Measurements from ENCODE around the gene CRTC1. TPM values are rescaled to one million over a fixed set of nuclear protein-coding genes. Genes with fewer than 3 reads are reported as not detected.

Gene CRTC1
- total and polyA plus RNA-seq, 9 of the 15 experiments (the other 6 are each of a cell fraction or from before 2014, with no cell fraction given) = 0.25 to 3.8 (median 1.2) TPM; not detected in 2

GRCh38 chr19:18729933-18730530 is 46.6 kb downstream of the CRTC1 start:
- H3K9ac ChIP-seq (ENCODE audit: insufficient read depth in 1 of 2, low read depth in 2 of 2, low read length in 2 of 2) = peak overlapping the region in 1 of 2 experiments; percentile 40; a peak in 1 of 4 replicates
- CTCF ChIA-PET (ENCODE audit: low intra/inter-chr PET ratio) = no interaction called here
- H3K27me3 ChIP-seq (ENCODE audit: control insufficient read depth in 2 of 2, insufficient read depth in 2 of 2, low read length in 2 of 2) = no peaks in the 10 kb centered on the region
- H3K36me3 ChIP-seq (ENCODE audit: control insufficient read depth, insufficient read depth, low read length) = no peaks in the 10 kb centered on the region
- H3K79me2 ChIP-seq (ENCODE audit: control insufficient read depth, insufficient read depth, low read length) = no peaks in the 10 kb centered on the region
- H3K4me2 ChIP-seq (ENCODE audit: insufficient read depth, low read length) = no peak overlapping the region
- FAIRE-seq (no peak), ATAC-seq (no peak), DNase-seq (ENCODE audit: extremely low read depth in 1 of 4, low spot score in 3 of 4) (no peak)
- intact Hi-C loops (cut with micrococcal nuclease) (no loop called here), in situ Hi-C loops (cut with MboI) (no loop called here)
- no TSS peak for BruUV-seq (replicated peaks)
- WGBS (ENCODE audit: insufficient coverage, low coverage, missing lambda C conversion rate) = 86% methylated on average over 15 of the region's 18 CpGs
- no peaks in the 10 kb centered on the region for H3K9me3 ChIP-seq (replicated peaks; ENCODE audit: control insufficient read depth, insufficient read depth, low read depth, low read length)
- H3K4me1 ChIP-seq (replicated peaks in 1 of 2; ENCODE audit: control insufficient read depth in 2 of 2, insufficient read depth in 2 of 2, low read length in 2 of 2) = peaks cover 7 to 44% of the 10 kb centered on the region in 2 experiments
- TF ChIP-seq ZBED1 (IDR thresholded peaks at IDR 0.05) (no peak), FOXK1 (CRISPR knock-in tag; IDR thresholded peaks at IDR 0.05; ENCODE audit: borderline replicate concordance) (no peak), SMAD1 (IDR thresholded peaks at IDR 0.05; ENCODE audit: low read depth, low read length, partially characterized antibody) (no peak), ETV5 (CRISPR knock-in tag; IDR thresholded peaks at IDR 0.05; ENCODE audit: low read depth) (no peak), ZNF551 (CRISPR knock-in tag; IDR thresholded peaks at IDR 0.05) (no peak), HMG20A (CRISPR knock-in tag; conservative IDR thresholded peaks at IDR 0.05) (no peak)
- no peak overlapping the region for H3K4me3 ChIP-seq
- peaks cover 4% of the 10 kb centered on the region for H3K9me1 ChIP-seq (ENCODE audit: control insufficient read depth, insufficient read depth, low read length)
- POLR2A ChIA-PET = interaction anchor here (0.8 to 1.0 kb wide), 2 partner anchors 11 to 34 kb away, joined by 3 read pairs; no protein-coding TSS in a partner anchor
- H4K20me1 ChIP-seq (replicated peaks; ENCODE audit: control insufficient read depth, insufficient read depth, low read length) = peaks cover 23% of the 10 kb centered on the region; the same call in 1 of the 2 replicates
- no peak overlapping the region for H2AFZ ChIP-seq (ENCODE audit: low read depth, low read length)
- H3K27ac ChIP-seq (ENCODE audit: extremely low read depth, low read depth, low read length) = no peak overlapping the region

All from K562 (cell line).